ENCODE results near the gene PEX26.
"Not testable (repeated sequence)": the region's sequence is repeated elsewhere in the genome, so short reads cannot be mapped to it uniquely, and the experiment has no call there.

The PEX26 gene

GRCh38 chr22:18119409-18120110, 41.8 kb downstream of the PEX26 start:
- DNase-seq (ENCODE audit: low read depth): no peak

GRCh38 chr22:18120857-18121256, 43.1 kb downstream of the PEX26 start:
- no peak for DNase-seq (ENCODE audit: low read depth)

- no peak for DNase-seq (ENCODE audit: low read depth)
Observed at GRCh38 chr22:18121506-18121905, 43.7 kb downstream of the PEX26 start.

- DNase-seq (ENCODE audit: low read depth): no peak
Observed at GRCh38 chr22:18121954-18122554, 44.3 kb downstream of the PEX26 start.

- DNase-seq (ENCODE audit: low read depth): not testable (repeated sequence)
Observed at GRCh38 chr22:18123476-18124025, 45.8 kb downstream of the PEX26 start.

GRCh38 chr22:18126606-18127005, 48.8 kb downstream of the PEX26 start:
- no peak for DNase-seq (ENCODE audit: low read depth)

- DNase-seq (ENCODE audit: low read depth): no peak
Observed at GRCh38 chr22:18130018-18130417, 52.2 kb downstream of the PEX26 start.

- DNase-seq (ENCODE audit: low read depth): no peak
Observed at GRCh38 chr22:18130699-18131429, 53.1 kb downstream of the PEX26 start.

- no peak for DNase-seq (ENCODE audit: low read depth)
Observed at GRCh38 chr22:18133452-18133851, 55.7 kb downstream of the PEX26 start.

- DNase-seq (ENCODE audit: low read depth): no peak
Observed at GRCh38 chr22:18136563-18137320, 59.0 kb downstream of the PEX26 start.

GRCh38 chr22:18141004-18141403, 63.2 kb downstream of the PEX26 start:
- not testable (repeated sequence) for DNase-seq (ENCODE audit: low read depth)

- DNase-seq (ENCODE audit: low read depth): no peak
Observed at GRCh38 chr22:18144105-18144504, 66.3 kb downstream of the PEX26 start.

GRCh38 chr22:18145676-18146388, 68.0 kb downstream of the PEX26 start:
- DNase-seq (ENCODE audit: low read depth): no peak

- no peak for DNase-seq (ENCODE audit: low read depth)
Observed at GRCh38 chr22:18146389-18146753, 68.6 kb downstream of the PEX26 start.

GRCh38 chr22:18147791-18148190, 70.0 kb downstream of the PEX26 start:
- no peak for DNase-seq (ENCODE audit: low read depth)

GRCh38 chr22:18148293-18148965, 70.6 kb downstream of the PEX26 start:
- DNase-seq (ENCODE audit: low read depth): no peak

- DNase-seq (ENCODE audit: low read depth): no peak
Observed at GRCh38 chr22:18152519-18152918, 74.7 kb downstream of the PEX26 start.

- no peak for DNase-seq (ENCODE audit: low read depth)
Observed at GRCh38 chr22:18154821-18155390, 77.1 kb downstream of the PEX26 start.

Measured in stimulated activated CD8-positive, alpha-beta memory T cell treated with anti-CD3 and anti-CD28 coated beads, Interleukin-15, amount 100 ng/mL, for 24 hours (primary cell).